Fibroblast of peridontal ligament (primary cell): ENCODE results near the gene EPHA4.

ENCODE experiments used
- DNase-seq: peaks from one replicate; pipeline ENCODE4 v3.0.0-alpha.2; 2010; ENCODE audit errors: extremely low read depth

Gene EPHA4

GRCh38 chr2:221392228-221392881 is 179.7 kb downstream of the EPHA4 start:
- DNase-seq, result no peak

GRCh38 chr2:221390878-221391277 is 181.2 kb downstream of the EPHA4 start:
- DNase-seq, result no peak

GRCh38 chr2:221389904-221390303 is 182.2 kb downstream of the EPHA4 start:
- DNase-seq, result no peak

GRCh38 chr2:221389421-221389820 is 182.7 kb downstream of the EPHA4 start:
- no peak for DNase-seq

- no peak for DNase-seq
Measured at GRCh38 chr2:221388891-221389290, 183.2 kb downstream of the EPHA4 start.

- no peak for DNase-seq
Measured at GRCh38 chr2:221385716-221386115, 186.4 kb downstream of the EPHA4 start.

GRCh38 chr2:221381928-221382488 is 190.1 kb downstream of the EPHA4 start:
- DNase-seq, result no peak

GRCh38 chr2:221380686-221381085 is 191.4 kb downstream of the EPHA4 start:
- no peak for DNase-seq

- no peak for DNase-seq
Measured at GRCh38 chr2:221380062-221380461, 192.0 kb downstream of the EPHA4 start.

GRCh38 chr2:221377597-221377996 is 194.5 kb downstream of the EPHA4 start:
- DNase-seq, result no peak

GRCh38 chr2:221377066-221377465 is 195.0 kb downstream of the EPHA4 start:
- peak; percentile 36 for DNase-seq

- DNase-seq, result no peak
Measured at GRCh38 chr2:221374234-221374633, 197.9 kb downstream of the EPHA4 start.

- DNase-seq, result no peak
Measured at GRCh38 chr2:221372907-221373306, 199.2 kb downstream of the EPHA4 start.

- DNase-seq, result no peak
Measured at GRCh38 chr2:221372159-221372884, 199.8 kb downstream of the EPHA4 start.

- DNase-seq, result no peak
Measured at GRCh38 chr2:221371347-221371746, 200.8 kb downstream of the EPHA4 start.

GRCh38 chr2:221370857-221371211 is 201.3 kb downstream of the EPHA4 start:
- no peak for DNase-seq

GRCh38 chr2:221370076-221370856 is 201.8 kb downstream of the EPHA4 start:
- no peak for DNase-seq
